Skeletal muscle satellite cell (primary cell): ENCODE results near the gene CRACR2A.

Source experiments
- H3K27me3 ChIP-seq: 2 replicates; pipeline ENCODE4 v1.7.0; 2013; ENCODE audit warnings: low read length; ENCODE audit not compliant: control insufficient read depth, insufficient read depth
- H3K36me3 ChIP-seq: 2 replicates; pipeline ENCODE4 v1.7.0; 2013; ENCODE audit warnings: mild to moderate bottlenecking, control low read depth, low read length; ENCODE audit not compliant: insufficient read depth
- H3K4me1 ChIP-seq: 2 replicates; pipeline ENCODE4 v1.7.0; 2013; ENCODE audit warnings: low read length; ENCODE audit not compliant: control insufficient read depth, insufficient read depth
- H3K4me2 ChIP-seq: 2 replicates; pipeline ENCODE4 v1.7.0; 2013; ENCODE audit warnings: mild to moderate bottlenecking, low read length
- H3K4me3 ChIP-seq: 2 replicates; pipeline ENCODE4 v1.7.0; 2013; ENCODE audit warnings: low read length
- H3K9ac ChIP-seq: 2 replicates; pipeline ENCODE4 v1.7.0; 2013; ENCODE audit warnings: mild to moderate bottlenecking, low read depth, low read length, moderate library complexity
- H3K9me3 ChIP-seq: replicated peaks from 2 replicates; pipeline ENCODE4 v1.7.0; 2013; ENCODE audit warnings: mild to moderate bottlenecking, control low read depth, low read length

The CRACR2A gene

DNA sequence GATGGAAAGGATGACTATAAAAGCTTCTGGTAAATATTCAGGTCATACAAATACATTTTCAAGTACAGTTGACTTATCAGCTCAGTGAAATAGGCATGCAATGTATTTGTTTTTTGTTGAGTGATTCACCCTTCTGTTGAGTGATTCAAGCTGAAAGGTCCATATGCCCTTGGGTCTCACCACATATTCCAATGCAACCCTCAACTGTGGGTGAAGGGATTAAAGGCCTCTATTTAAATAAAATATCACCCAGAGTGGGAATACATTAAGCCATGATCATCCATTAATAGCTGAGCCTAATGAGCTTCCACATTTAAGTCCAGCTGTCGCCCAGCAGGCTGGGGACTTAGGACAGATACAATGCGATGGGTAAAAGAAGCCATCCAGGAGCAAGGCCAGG, 120.2 kb downstream of the CRACR2A start:
- Histone ChIP-seq H3K4me1 (peaks cover 3% of the 10 kb centered on the region), H3K9me3 (no peaks in the 10 kb centered on the region), H3K27me3 (no peaks in the 10 kb centered on the region), H3K4me2 (no peak overlapping the region), H3K36me3 (no peaks in the 10 kb centered on the region), H3K4me3 (no peak overlapping the region), H3K9ac (no peak overlapping the region)

DNA sequence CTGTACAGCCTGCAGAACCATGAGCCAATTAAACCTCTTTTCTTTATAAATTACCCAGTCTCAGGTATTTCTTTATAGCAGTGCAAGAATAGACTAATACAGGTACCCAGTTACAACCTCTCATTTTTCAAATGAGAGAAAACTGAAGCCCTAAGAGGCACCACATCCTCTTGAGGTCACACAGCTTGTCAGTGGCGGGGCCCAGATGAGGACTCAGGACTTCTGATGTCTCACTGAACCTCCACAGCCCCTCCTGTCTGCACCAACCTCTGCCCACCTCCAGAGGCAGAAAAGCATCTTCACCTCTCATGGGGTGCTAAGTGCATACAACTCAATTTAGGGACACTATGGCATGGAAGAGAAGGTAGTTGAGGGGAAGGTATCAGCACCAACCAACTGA, 120.7 kb downstream of the CRACR2A start:
- no peak overlapping the region for H3K4me2 ChIP-seq
- no peak overlapping the region for H3K9ac ChIP-seq
- no peaks in the 10 kb centered on the region for H3K27me3 ChIP-seq
- H3K36me3 ChIP-seq = no peaks in the 10 kb centered on the region
- peaks cover 3% of the 10 kb centered on the region for H3K4me1 ChIP-seq
- H3K4me3 ChIP-seq = no peak overlapping the region
- no peaks in the 10 kb centered on the region for H3K9me3 ChIP-seq

- no peaks in the 10 kb centered on the region for H3K36me3 ChIP-seq
- no peaks in the 10 kb centered on the region for H3K27me3 ChIP-seq
- H3K9me3 ChIP-seq = no peaks in the 10 kb centered on the region
- H3K4me2 ChIP-seq = no peak overlapping the region
- H3K9ac ChIP-seq = no peak overlapping the region
- H3K4me3 ChIP-seq = no peak overlapping the region
- peaks cover 3% of the 10 kb centered on the region for H3K4me1 ChIP-seq
Measured at GRCh38 chr12:3631759-3632158, 121.2 kb downstream of the CRACR2A start.

DNA sequence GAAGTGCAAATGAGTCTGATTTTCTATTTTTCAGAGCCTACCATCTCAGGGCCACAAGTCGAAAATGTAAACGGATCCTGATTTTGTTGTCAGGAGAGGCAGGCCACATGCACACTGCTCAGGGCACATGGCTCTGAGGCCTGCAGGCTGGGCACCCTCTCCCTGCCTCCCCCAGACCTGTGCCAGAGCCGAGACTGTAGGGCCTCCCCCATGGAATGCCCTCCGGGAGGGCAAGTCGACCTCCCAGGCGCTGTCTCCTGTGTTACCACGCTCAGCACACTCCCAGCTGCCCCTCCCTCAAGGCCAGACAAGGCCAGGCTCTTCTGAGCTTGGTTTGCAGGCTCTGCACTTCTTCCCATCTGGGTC, 121.7 kb downstream of the CRACR2A start:
- Histone ChIP-seq H3K4me2 (no peak overlapping the region), H3K9ac (no peak overlapping the region), H3K36me3 (peaks cover 3% of the 10 kb centered on the region), H3K4me1 (peaks cover 3% of the 10 kb centered on the region), H3K9me3 (no peaks in the 10 kb centered on the region), H3K4me3 (no peak overlapping the region), H3K27me3 (no peaks in the 10 kb centered on the region)

GRCh38 chr12:3630621-3631271, 122.2 kb downstream of the CRACR2A start:
- Histone ChIP-seq H3K9me3 (no peaks in the 10 kb centered on the region), H3K9ac (no peak overlapping the region), H3K4me1 (peaks cover 3% of the 10 kb centered on the region), H3K27me3 (no peaks in the 10 kb centered on the region), H3K36me3 (peaks cover 5% of the 10 kb centered on the region), H3K4me3 (no peak overlapping the region), H3K4me2 (no peak overlapping the region)

DNA sequence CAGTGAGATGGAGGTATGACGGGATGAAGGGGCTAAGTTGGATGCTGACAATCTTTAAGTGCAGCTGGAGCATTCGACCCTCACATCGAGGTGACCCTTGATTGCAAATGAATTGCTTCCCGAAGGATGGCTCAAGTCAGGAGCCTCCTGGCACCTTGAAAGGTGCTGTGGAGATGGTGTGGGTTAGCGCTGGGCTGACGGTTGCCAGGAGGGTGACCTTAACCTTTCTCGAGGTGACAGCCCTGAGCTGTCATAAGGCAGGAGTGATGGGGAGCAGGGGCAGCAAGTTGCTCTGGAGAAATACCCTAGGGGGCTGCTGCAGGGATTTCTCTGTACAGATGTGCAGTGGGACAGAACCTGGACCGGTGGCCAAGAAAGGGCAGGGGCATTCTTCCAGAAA, 122.8 kb downstream of the CRACR2A start:
- Histone ChIP-seq H3K27me3 (no peaks in the 10 kb centered on the region), H3K36me3 (peaks cover 5% of the 10 kb centered on the region), H3K4me2 (no peak overlapping the region), H3K9ac (no peak overlapping the region), H3K4me1 (peaks cover 3% of the 10 kb centered on the region), H3K9me3 (no peaks in the 10 kb centered on the region), H3K4me3 (no peak overlapping the region)

DNA sequence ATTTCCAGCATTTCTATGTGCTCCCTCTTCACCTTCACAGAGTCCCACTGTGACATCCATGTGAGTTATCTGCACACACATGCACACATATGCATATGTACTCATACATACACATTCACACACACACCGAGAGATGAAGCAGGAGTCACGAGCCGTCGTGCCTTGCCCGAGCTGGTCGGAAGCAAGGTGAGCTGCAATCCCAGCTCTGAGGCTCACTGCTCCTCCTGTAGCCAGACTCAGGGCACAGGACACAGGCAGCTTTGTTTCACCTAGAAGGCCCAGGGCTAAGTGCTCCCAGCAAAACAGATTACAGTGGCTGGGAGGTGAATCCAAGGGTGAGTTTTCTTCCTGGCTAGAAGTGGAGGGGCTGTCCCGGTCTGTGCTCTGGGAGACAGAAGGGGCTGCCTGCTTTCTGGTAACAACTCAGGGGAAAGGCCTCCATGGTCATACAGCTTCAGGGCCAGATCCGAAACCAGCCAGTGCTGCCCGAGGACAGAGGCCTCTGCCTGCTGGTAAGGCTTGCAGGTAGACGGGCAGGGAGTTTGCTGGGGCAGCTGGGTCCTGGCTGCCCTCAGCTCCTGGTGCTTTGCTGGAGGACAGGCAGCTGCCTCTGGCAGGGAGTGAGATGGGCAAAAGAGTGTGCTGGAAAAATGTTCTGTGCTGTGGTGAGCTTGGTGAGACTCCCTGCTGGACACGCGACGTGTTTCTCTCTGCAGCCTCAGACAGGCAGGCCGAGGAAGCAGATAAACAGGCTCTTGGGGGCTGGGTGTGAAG, 123.7 kb downstream of the CRACR2A start:
- peaks cover 3% of the 10 kb centered on the region for H3K4me1 ChIP-seq
- no peaks in the 10 kb centered on the region for H3K9me3 ChIP-seq
- H3K4me3 ChIP-seq = no peak overlapping the region
- H3K4me2 ChIP-seq = no peak overlapping the region
- no peak overlapping the region for H3K9ac ChIP-seq
- no peaks in the 10 kb centered on the region for H3K27me3 ChIP-seq
- peaks cover 5% of the 10 kb centered on the region for H3K36me3 ChIP-seq

GRCh38 chr12:3628629-3629028, 124.3 kb downstream of the CRACR2A start:
- Histone ChIP-seq H3K4me3 (no peak overlapping the region), H3K9ac (no peak overlapping the region), H3K9me3 (no peaks in the 10 kb centered on the region), H3K4me1 (peaks cover 3% of the 10 kb centered on the region), H3K27me3 (no peaks in the 10 kb centered on the region), H3K36me3 (peaks cover 5% of the 10 kb centered on the region), H3K4me2 (no peak overlapping the region)

DNA sequence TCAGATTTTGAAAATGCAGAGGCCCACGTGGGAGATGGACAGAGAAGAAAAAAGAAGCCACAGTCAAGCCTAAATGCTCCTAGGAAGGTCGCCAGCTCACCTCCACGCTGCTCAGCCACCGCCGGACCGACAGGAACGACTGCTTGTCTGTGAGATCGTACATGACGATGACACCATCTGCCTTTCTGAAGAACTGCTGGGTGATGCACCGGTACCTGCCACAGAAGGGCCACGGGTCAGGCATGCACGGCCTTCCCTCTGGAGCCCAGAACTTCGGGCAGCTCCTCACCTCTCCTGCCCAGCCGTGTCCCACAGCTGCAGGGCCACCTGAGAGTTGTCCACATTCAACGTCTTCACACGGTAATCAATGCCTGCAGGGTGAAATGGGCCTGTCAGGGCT, 125.6 kb downstream of the CRACR2A start:
- H3K4me2 ChIP-seq = no peak overlapping the region
- no peaks in the 10 kb centered on the region for H3K9me3 ChIP-seq
- H3K4me3 ChIP-seq = no peak overlapping the region
- H3K36me3 ChIP-seq = peaks cover 7% of the 10 kb centered on the region
- H3K4me1 ChIP-seq = no peaks in the 10 kb centered on the region
- no peaks in the 10 kb centered on the region for H3K27me3 ChIP-seq
- no peak overlapping the region for H3K9ac ChIP-seq

DNA sequence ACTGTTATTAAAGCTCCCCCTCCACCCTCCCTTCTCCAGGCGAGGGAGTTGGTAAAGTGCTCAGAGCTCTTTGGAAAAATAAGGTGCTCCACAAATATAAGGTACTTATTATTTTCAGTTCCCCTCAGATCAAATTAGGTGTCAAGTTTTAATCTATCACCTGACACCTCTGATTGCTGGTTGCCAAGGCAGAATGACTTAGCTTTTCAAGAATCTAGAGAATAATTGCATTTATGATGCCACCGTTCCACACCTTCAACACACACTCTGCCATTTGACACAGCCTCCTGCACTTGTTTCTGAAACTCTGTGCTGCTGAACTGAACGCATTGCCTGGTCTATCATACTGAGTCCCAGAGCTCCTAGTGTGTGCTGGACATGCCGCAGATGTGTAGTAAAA, 128.6 kb downstream of the CRACR2A start:
- Histone ChIP-seq H3K4me1 (no peaks in the 10 kb centered on the region), H3K36me3 (peaks cover 7% of the 10 kb centered on the region), H3K9me3 (no peaks in the 10 kb centered on the region), H3K27me3 (no peaks in the 10 kb centered on the region), H3K4me2 (no peak overlapping the region), H3K4me3 (no peak overlapping the region), H3K9ac (no peak overlapping the region)

- peaks cover 7% of the 10 kb centered on the region for H3K36me3 ChIP-seq
Measured at GRCh38 chr12:3622822-3623690, 129.9 kb downstream of the CRACR2A start.

More at GRCh38 chr12:3622822-3623690, 129.9 kb downstream of the CRACR2A start:
- Histone ChIP-seq H3K27me3 (no peaks in the 10 kb centered on the region), H3K9ac (no peak overlapping the region), H3K4me3 (no peak overlapping the region), H3K4me1 (no peaks in the 10 kb centered on the region), H3K9me3 (no peaks in the 10 kb centered on the region), H3K4me2 (no peak overlapping the region)
